ENCODE measurements around the gene POTEF. TPM values are rescaled to one million over a fixed set of nuclear protein-coding genes. Genes with fewer than 3 reads are reported as not detected.
"Not testable (repeated sequence)": the region's sequence is repeated elsewhere in the genome, so short reads cannot be mapped to it uniquely, and the experiment has no call there.

The POTEF gene
- total and polyA plus RNA-seq, 5 donors, result 0.05 to 0.23 (median 0.12) TPM; not detected in 1

- intact Hi-C loops (cut with DNase I); H3K27ac ChIP-seq (ENCODE audit: low read length); H3K27me3 ChIP-seq (ENCODE audit: control insufficient read depth, insufficient read depth); DNase-seq; H3K9me3 ChIP-seq (ENCODE audit: control insufficient read depth, low read length); H3K4me3 ChIP-seq (ENCODE audit: low read length); ATAC-seq; H3K4me1 ChIP-seq (ENCODE audit: control insufficient read depth, insufficient read depth, low read length): not testable (repeated sequence)
- 95% methylated on average over 27 of the region's 27 CpGs for WGBS
Measured at GRCh38 chr2:130152136-130152815, 23.3 kb upstream of the POTEF start.

- H3K4me1 ChIP-seq (ENCODE audit: control insufficient read depth, insufficient read depth, low read length); H3K27ac ChIP-seq (ENCODE audit: low read length); DNase-seq; H3K27me3 ChIP-seq (ENCODE audit: control insufficient read depth, insufficient read depth); ATAC-seq; H3K9me3 ChIP-seq (ENCODE audit: control insufficient read depth, low read length); intact Hi-C loops (cut with DNase I); H3K4me3 ChIP-seq (ENCODE audit: low read length): not testable (repeated sequence)
- 70% methylated on average over 5 of the region's 5 CpGs for WGBS
Measured at GRCh38 chr2:130151145-130151512, 22.1 kb upstream of the POTEF start.

DNA sequence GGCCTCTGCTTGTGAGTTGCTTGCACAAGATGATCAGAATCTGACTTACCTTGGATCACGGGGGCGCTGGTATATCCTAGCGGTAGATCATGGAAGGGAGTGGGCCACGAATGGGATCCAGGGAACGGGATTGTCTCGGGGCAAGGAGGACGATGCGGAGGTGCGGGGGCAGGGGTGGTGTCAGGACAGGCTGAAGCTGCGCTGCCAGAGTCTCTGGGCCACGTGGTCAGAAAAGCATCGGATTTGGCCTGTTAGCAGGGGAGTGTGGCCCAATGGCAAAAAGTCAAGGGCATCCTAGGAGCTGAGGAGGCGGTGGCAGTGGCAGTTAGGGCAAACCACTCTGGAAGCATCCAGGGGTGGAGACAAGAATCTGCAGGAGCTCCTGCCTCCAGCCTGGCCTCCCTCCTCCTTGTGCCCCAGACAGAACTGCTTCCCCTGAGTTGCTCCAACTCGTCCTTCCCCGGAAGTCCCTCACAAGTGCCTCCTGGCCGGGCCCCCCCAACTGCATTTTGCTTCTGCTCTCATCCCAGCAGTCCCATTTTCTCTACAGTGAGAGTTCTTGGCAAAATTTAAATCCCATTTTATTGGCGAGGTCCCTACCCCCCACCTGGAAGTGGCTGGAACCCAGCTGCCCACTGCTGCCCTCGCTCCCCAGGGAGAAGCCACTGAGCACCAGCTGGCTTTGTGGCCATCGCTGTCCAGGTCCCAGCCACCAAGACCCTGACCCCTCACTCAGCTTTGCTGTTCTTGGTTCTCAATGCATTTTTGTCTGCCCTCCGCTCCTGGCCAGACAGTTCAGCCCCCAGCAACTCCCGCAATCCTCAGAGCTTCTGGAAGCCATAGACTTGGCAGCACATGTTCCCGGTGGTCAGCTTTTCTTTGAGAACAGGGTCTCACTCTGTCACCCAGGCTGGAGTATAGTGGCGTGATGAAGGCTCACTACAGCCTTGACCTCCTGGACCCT is 21.4 kb upstream of the POTEF start:
- Histone ChIP-seq H3K4me1 (ENCODE audit: control insufficient read depth, insufficient read depth, low read length) (no peaks in the 10 kb centered on the region), H3K27ac (ENCODE audit: low read length) (no peak overlapping the region), H3K9me3 (ENCODE audit: control insufficient read depth, low read length) (no peaks in the 10 kb centered on the region), H3K4me3 (ENCODE audit: low read length) (no peak overlapping the region), H3K27me3 (ENCODE audit: control insufficient read depth, insufficient read depth) (no peaks in the 10 kb centered on the region)
- DNase-seq (no peak), ATAC-seq (no peak)
- 86% methylated on average over 23 of the region's 23 CpGs for WGBS
- intact Hi-C loops (cut with DNase I), result no loop called here

DNA sequence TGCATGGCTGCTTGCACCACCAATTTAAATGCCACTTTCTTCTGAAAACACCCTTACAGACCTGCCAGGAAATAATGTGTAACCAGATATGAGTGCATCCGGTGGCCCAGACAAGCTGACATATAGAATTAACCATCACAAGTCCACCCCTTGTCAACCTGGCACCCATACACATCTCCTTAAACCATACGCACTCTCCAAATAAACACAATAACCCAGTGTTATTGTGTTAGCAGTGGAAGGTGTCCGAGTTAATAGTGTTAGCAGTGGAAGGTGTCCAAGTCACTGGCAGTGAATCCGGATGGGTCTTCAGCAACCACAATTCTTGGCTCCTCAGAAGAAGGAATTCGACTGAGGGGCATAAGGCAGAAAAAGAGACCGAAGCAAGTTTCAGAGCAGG is 19.5 kb upstream of the POTEF start:
- H3K4me3 ChIP-seq (ENCODE audit: low read length); H3K9me3 ChIP-seq (ENCODE audit: control insufficient read depth, low read length); H3K4me1 ChIP-seq (ENCODE audit: control insufficient read depth, insufficient read depth, low read length); H3K27ac ChIP-seq (ENCODE audit: low read length); DNase-seq; intact Hi-C loops (cut with DNase I); ATAC-seq; H3K27me3 ChIP-seq (ENCODE audit: control insufficient read depth, insufficient read depth): not testable (repeated sequence)
- WGBS, result 51% methylated on average over 6 of the region's 6 CpGs

DNA sequence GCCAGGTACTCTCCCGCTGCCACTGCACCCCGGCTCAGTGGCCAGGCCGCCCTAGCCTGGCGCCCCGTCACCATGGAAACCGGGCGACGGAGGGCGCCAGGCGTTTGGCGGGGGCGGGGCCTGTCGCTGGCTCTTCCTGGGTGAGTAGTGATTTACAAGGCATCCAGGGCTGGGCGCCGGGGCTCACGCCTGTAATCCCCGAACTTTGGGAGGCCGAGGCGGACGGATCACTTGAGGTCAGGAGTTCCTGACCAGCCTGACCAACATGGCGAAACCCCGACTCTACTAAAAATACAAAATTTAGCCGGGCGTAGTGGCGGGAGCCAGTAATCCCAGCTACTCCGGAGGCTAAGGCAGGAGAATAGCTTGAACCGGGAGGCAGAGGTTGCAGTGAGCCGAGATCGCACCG is 16.0 kb upstream of the POTEF start, which contains the start of gene CCDC74B:
Gene CCDC74B (minus strand): TSS at position 107 of the 409 bp plus-strand sequence. CDS start 116 bp downstream, outside the sequence.
- H3K27ac ChIP-seq (ENCODE audit: low read length); H3K9me3 ChIP-seq (ENCODE audit: control insufficient read depth, low read length); intact Hi-C loops (cut with DNase I); H3K4me1 ChIP-seq (ENCODE audit: control insufficient read depth, insufficient read depth, low read length); H3K27me3 ChIP-seq (ENCODE audit: control insufficient read depth, insufficient read depth): not testable (repeated sequence)
- DNase-seq (peak; percentile 64 to 86 (median 85)), ATAC-seq (peak; percentile 84 to 86)
- WGBS, result 9% methylated on average over 29 of the region's 30 CpGs
- H3K4me3 ChIP-seq (ENCODE audit: low read length), result peak within 1 kb of the TSS; percentile 32

- 45% methylated on average over 25 of the region's 28 CpGs for WGBS
Measured at GRCh38 chr2:130143266-130144039, 14.4 kb upstream of the POTEF start.

GRCh38 chr2:130142396-130143265 is 13.6 kb upstream of the POTEF start:
- H3K27ac ChIP-seq (ENCODE audit: low read length); H3K27me3 ChIP-seq (ENCODE audit: control insufficient read depth, insufficient read depth); H3K4me3 ChIP-seq (ENCODE audit: low read length); H3K4me1 ChIP-seq (ENCODE audit: control insufficient read depth, insufficient read depth, low read length); ATAC-seq; DNase-seq; intact Hi-C loops (cut with DNase I); H3K9me3 ChIP-seq (ENCODE audit: control insufficient read depth, low read length): not testable (repeated sequence)
- 74% methylated on average over 13 of the region's 13 CpGs for WGBS

More at GRCh38 chr2:130143266-130144039, 14.4 kb upstream of the POTEF start:
- ATAC-seq; H3K27me3 ChIP-seq (ENCODE audit: control insufficient read depth, insufficient read depth); intact Hi-C loops (cut with DNase I); H3K9me3 ChIP-seq (ENCODE audit: control insufficient read depth, low read length); H3K4me3 ChIP-seq (ENCODE audit: low read length); DNase-seq; H3K27ac ChIP-seq (ENCODE audit: low read length); H3K4me1 ChIP-seq (ENCODE audit: control insufficient read depth, insufficient read depth, low read length): not testable (repeated sequence)

GRCh38 chr2:130141645-130142370 is 12.8 kb upstream of the POTEF start:
- H3K4me1 ChIP-seq (ENCODE audit: control insufficient read depth, insufficient read depth, low read length); DNase-seq; ATAC-seq; H3K9me3 ChIP-seq (ENCODE audit: control insufficient read depth, low read length); H3K27ac ChIP-seq (ENCODE audit: low read length); H3K4me3 ChIP-seq (ENCODE audit: low read length); H3K27me3 ChIP-seq (ENCODE audit: control insufficient read depth, insufficient read depth); intact Hi-C loops (cut with DNase I): not testable (repeated sequence)
- WGBS, result 85% methylated on average over 17 of the region's 22 CpGs

DNA sequence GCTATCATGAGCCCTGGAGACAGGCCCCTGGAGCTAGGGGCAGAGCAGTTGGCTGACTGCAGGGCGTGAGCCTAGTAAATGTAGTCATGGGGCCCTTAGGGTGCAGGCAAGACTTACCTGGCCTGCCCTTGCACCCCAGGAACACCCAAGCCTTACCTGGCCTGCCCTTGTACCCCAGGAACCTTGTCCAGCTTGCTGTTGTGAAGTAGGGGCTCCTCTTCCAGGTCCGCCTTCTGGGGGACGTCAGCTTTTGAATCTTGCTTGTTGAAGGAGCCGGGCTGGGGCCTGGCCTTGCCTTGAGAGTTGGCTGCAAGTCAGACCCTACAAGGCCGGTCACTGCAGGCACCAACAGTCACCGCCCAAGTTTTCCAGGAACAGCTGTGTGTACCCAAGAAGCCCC is 12.0 kb upstream of the POTEF start:
- intact Hi-C loops (cut with DNase I); H3K4me1 ChIP-seq (ENCODE audit: control insufficient read depth, insufficient read depth, low read length); H3K4me3 ChIP-seq (ENCODE audit: low read length); ATAC-seq; DNase-seq; H3K9me3 ChIP-seq (ENCODE audit: control insufficient read depth, low read length); H3K27ac ChIP-seq (ENCODE audit: low read length); H3K27me3 ChIP-seq (ENCODE audit: control insufficient read depth, insufficient read depth): not testable (repeated sequence)
- 92% methylated on average over 4 of the region's 6 CpGs for WGBS

Measured in right cardiac atrium (tissue), 5 donors.